IMR-90 (cell line): ENCODE measurements around the gene HNRNPA1L2. TPM values are rescaled to one million over a fixed set of nuclear protein-coding genes. Genes with fewer than 3 reads are reported as not detected.

Experiments used
- ATAC-seq: fragments of 200-7000 bp; cut with Tn5 transposase; 2 replicates; pipeline ENCODE4 v1.9.1; 2020; ENCODE audit warnings: low read depth, mild to moderate bottlenecking, moderate library complexity
- BruUV-seq: library from RNA; stranded (reverse); fragments of 400-500 nt; replicated peaks from 2 replicates; lab custom pipeline; 2021; lab: Mats Ljungman, UMichigan
- CTCF ChIA-PET: fragments of 300-600 bp; formaldehyde crosslinking; extraction: SDS; loops from one replicate; lab custom pipeline; 2021; ENCODE audit warnings: antibody characterized with exemption; lab: Yijun Ruan, JAX
- POLR2A ChIA-PET: fragments of 300-600 bp; sonication (Branson Sonifier 250); formaldehyde crosslinking; loops from one replicate; lab custom pipeline; 2022; ENCODE audit warnings: antibody characterized with exemption; ENCODE audit not compliant: unreplicated experiment; lab: Charles Lee
- DNase-seq: peaks from one replicate; pipeline ENCODE4 v3.0.0; 2013
- H2AFZ ChIP-seq: replicated peaks from 2 replicates; pipeline ENCODE3; 2013; ENCODE audit warnings: low read length, mild to moderate bottlenecking; ENCODE audit not compliant: poor library complexity
- H2AK5ac ChIP-seq: 2 replicates; pipeline ENCODE4 v1.6.1; 2013; ENCODE audit warnings: low read depth, low read length, inconsistent platforms
- H2AK9ac ChIP-seq: replicated peaks from 2 replicates; pipeline ENCODE3; 2013; ENCODE audit warnings: mild to moderate bottlenecking, low read depth, low read length, moderate library complexity; ENCODE audit not compliant: poor library complexity
- H2BK120ac ChIP-seq: 2 replicates; pipeline ENCODE4 v1.6.1; 2013; ENCODE audit warnings: low read depth, low read length, inconsistent platforms
- H2BK15ac ChIP-seq: 3 replicates; pipeline ENCODE4 v1.6.1; 2013; ENCODE audit warnings: low read depth, low read length, inconsistent platforms
- H2BK20ac ChIP-seq: 2 replicates; pipeline ENCODE4 v1.6.1; 2013; ENCODE audit warnings: low read depth, mild to moderate bottlenecking, inconsistent platforms, low read length, moderate library complexity
- H2BK5ac ChIP-seq: 2 replicates; pipeline ENCODE4 v1.6.1; 2013; ENCODE audit warnings: mild to moderate bottlenecking, low read depth, low read length, inconsistent platforms; ENCODE audit not compliant: poor library complexity, severe bottlenecking
- H3K14ac ChIP-seq: replicated peaks from 2 replicates; pipeline ENCODE4 v1.6.1; 2013; ENCODE audit warnings: low read depth, low read length, inconsistent platforms
- H3K18ac ChIP-seq: 2 replicates; pipeline ENCODE4 v1.6.1; 2013; ENCODE audit warnings: low read depth, low read length, control low read depth
- H3K23ac ChIP-seq: 2 replicates; pipeline ENCODE4 v1.6.1; 2013; ENCODE audit warnings: low read depth, low read length, inconsistent platforms
- H3K27ac ChIP-seq: 2 replicates; pipeline ENCODE4 v1.5.1; 2013; ENCODE audit warnings: mild to moderate bottlenecking, control low read depth, low read length; ENCODE audit not compliant: insufficient read depth
- H3K27me3 ChIP-seq: 2 replicates; pipeline ENCODE4 v1.6.1; 2013; ENCODE audit warnings: low read length; ENCODE audit not compliant: control insufficient read depth, insufficient read depth
- H3K36me3 ChIP-seq: 2 replicates; pipeline ENCODE4 v1.6.1; 2013; ENCODE audit warnings: low read length, mixed read lengths; ENCODE audit not compliant: control insufficient read depth, insufficient read depth
- H3K4ac ChIP-seq: 2 replicates; pipeline ENCODE4 v1.6.1; 2013; ENCODE audit warnings: low read depth, low read length, inconsistent platforms
- H3K4me1 ChIP-seq: 2 replicates; pipeline ENCODE4 v1.6.1; 2013; ENCODE audit warnings: low read length, mixed read lengths; ENCODE audit not compliant: control insufficient read depth, insufficient read depth
- H3K4me2 ChIP-seq: 2 replicates; pipeline ENCODE4 v1.6.1; 2013; ENCODE audit warnings: low read depth, mild to moderate bottlenecking, control low read depth, low read length, moderate library complexity
- H3K4me3 ChIP-seq: 2 replicates; pipeline ENCODE4 v1.5.1; 2013; ENCODE audit warnings: low read depth, mild to moderate bottlenecking, control low read depth, low read length, moderate library complexity; ENCODE audit not compliant: insufficient read depth
- H3K56ac ChIP-seq: 2 replicates; pipeline ENCODE4 v1.6.1; 2013; ENCODE audit warnings: low read length, inconsistent platforms; ENCODE audit not compliant: insufficient read depth; ENCODE audit errors: extremely low read depth
- H3K79me1 ChIP-seq, 2 experiments: 2 replicates each; pipeline ENCODE4 v1.6.1; 2013; ENCODE audit warnings: low read length in 2 of 2, inconsistent platforms in 1 of 2, low read depth in 1 of 2
- H3K9ac ChIP-seq: 2 replicates; pipeline ENCODE4 v1.6.1; 2013; ENCODE audit warnings: low read depth, low read length, control low read depth
- H3K9me1 ChIP-seq: 2 replicates; pipeline ENCODE4 v1.6.1; 2013; ENCODE audit warnings: low read length, inconsistent platforms; ENCODE audit not compliant: insufficient read depth
- H3K9me3 ChIP-seq: 2 replicates; pipeline ENCODE4 v1.6.1; 2013; ENCODE audit warnings: low read length; ENCODE audit not compliant: control insufficient read depth, insufficient read depth
- H4K20me1 ChIP-seq: 2 replicates; pipeline ENCODE4 v1.6.1; 2013; ENCODE audit warnings: low read length, inconsistent platforms; ENCODE audit not compliant: insufficient read depth
- H4K5ac ChIP-seq: 2 replicates; pipeline ENCODE4 v1.6.1; 2013; ENCODE audit warnings: mild to moderate bottlenecking, low read depth, low read length, control low read depth
- H4K8ac ChIP-seq, 2 experiments: 2 replicates each; pipeline ENCODE4 v1.6.1; 2013; ENCODE audit warnings: low read depth in 2 of 2, low read length in 2 of 2, control low read depth in 1 of 2, inconsistent platforms in 1 of 2
- H4K91ac ChIP-seq: 2 replicates; pipeline ENCODE4 v1.6.1; 2013; ENCODE audit warnings: low read depth, low read length, inconsistent platforms; ENCODE audit not compliant: insufficient read depth
- MAFK ChIP-seq: IDR thresholded peaks from 2 replicates; pipeline ENCODE4 v1.6.1; 2012; ENCODE audit warnings: low read depth, low read length, improper control_type of control experiment
- USF2 ChIP-seq: fragments of 150-350 bp; IDR thresholded peaks from 2 replicates; pipeline ENCODE4 v1.6.1; 2017; ENCODE audit warnings: mild to moderate bottlenecking, antibody characterized with exemption, low read length, low read depth
- WGBS, 2 experiments: methylation state at CpG; one replicate each; pipeline versions ENCODE4 v1.1.5 to v1.1.7; 2013; ENCODE audit warnings: missing lambda C conversion rate in 2 of 2; ENCODE audit not compliant: insufficient read length in 1 of 2; ENCODE audit errors: extremely low coverage in 2 of 2; 5-methylcytosine and 5-hydroxymethylcytosine counted together
- dilution Hi-C: fragments of 300-500 bp; cut with HindIII; formaldehyde crosslinking; loops from one replicate; pipeline ENCODE4 v1.14.3; 2018; ENCODE audit warnings: low sequenced_read_pairs; ENCODE audit not compliant: unreplicated experiment
- in situ Hi-C: fragments of 300-500 bp; cut with MboI; formaldehyde crosslinking; loops from 3 replicates; pipeline ENCODE4 v1.14.3; 2019; ENCODE audit warnings: low sequenced_read_pairs, inconsistent platforms, mixed read lengths
- intact Hi-C: fragments of 100-400 bp; cut with micrococcal nuclease; formaldehyde crosslinking; loops from 2 replicates; pipeline ENCODE4 v1.10.0; 2022
- polyA plus RNA-seq, 3 experiments: library from polyadenylated mRNA; depleted of rRNA; stranded (reverse); fragments of >200 nt; gene quantifications; 2 replicates each; pipeline ENCODE4 v1.2.3, GENCODE V29; 2012; ENCODE audit warnings: low replicate concordance in 1 of 3
- total RNA-seq: library from RNA; depleted of rRNA; stranded (reverse); fragments of >200 nt; gene quantifications from 2 replicates; pipeline ENCODE4 v1.2.3, GENCODE V29; 2012

The HNRNPA1L2 gene
- total and polyA plus RNA-seq, 2 of the 4 experiments (the other 2 are of a cell fraction) = 3.4 to 9.3 TPM

- H3K27ac ChIP-seq = no peak overlapping the region
- H3K18ac ChIP-seq = no peak overlapping the region
- H2AK9ac ChIP-seq = no peak overlapping the region
- H3K27me3 ChIP-seq = no peaks in the 10 kb centered on the region
- H3K79me1 ChIP-seq = peaks cover 3 to 17% of the 10 kb centered on the region in 2 experiments; a peak in 3 of 4 replicates
- no peak overlapping the region for H2BK120ac ChIP-seq
- no peak overlapping the region for H3K4ac ChIP-seq
- no peak overlapping the region for H2AK5ac ChIP-seq
- H3K9me3 ChIP-seq = no peaks in the 10 kb centered on the region
- no peaks in the 10 kb centered on the region for H3K4me1 ChIP-seq
- H4K91ac ChIP-seq = no peak overlapping the region
- H3K56ac ChIP-seq = no peak overlapping the region
- H4K5ac ChIP-seq = no peak overlapping the region
- H3K36me3 ChIP-seq = no peaks in the 10 kb centered on the region
- CTCF ChIA-PET = no interaction called here
- no peak overlapping the region for H3K9ac ChIP-seq
- no peak for ATAC-seq
- BruUV-seq = no TSS peak
- no peak overlapping the region for H3K23ac ChIP-seq
- intact Hi-C loops (no loop called here), in situ Hi-C loops (loop anchor here (25.0 kb wide), 1 partner anchor 521 kb away; no protein-coding TSS in a partner anchor), dilution Hi-C loops (no loop called here)
- no peak overlapping the region for H3K4me2 ChIP-seq
- no peak overlapping the region for H2BK5ac ChIP-seq
- no CpG with 5 or more reads among the region's 5 CpGs for WGBS, 2 experiments
- no peak overlapping the region for H2BK20ac ChIP-seq
- peaks cover 9% of the 10 kb centered on the region; the same call in 1 of the 2 replicates for H3K9me1 ChIP-seq
- TF ChIP-seq MAFK (no peak), USF2 (peak; percentile 36)
- no peak overlapping the region for H2AFZ ChIP-seq
- H4K8ac ChIP-seq = no peak overlapping the region
- no peak overlapping the region for H3K14ac ChIP-seq
- no peaks in the 10 kb centered on the region for H4K20me1 ChIP-seq
- no peak overlapping the region for H2BK15ac ChIP-seq
- H3K4me3 ChIP-seq = no peak overlapping the region
- POLR2A ChIA-PET = no interaction called here
- DNase-seq = no peak
Observed at GRCh38 chr13:52615812-52616211, 26.4 kb upstream of the HNRNPA1L2 start.
